HEK293T (cell line): Measurements from ENCODE around the gene SULT1C2.

ENCODE experiments used
- BHLHE40 ChIP-seq: fragments of 450-650 bp; IDR thresholded peaks from 2 replicates; pipeline ENCODE4 v1.6.1; 2016; ENCODE audit warnings: mild to moderate bottlenecking, moderate library complexity, borderline replicate concordance
- FOXA1 ChIP-seq: fragments of 450-650 bp; IDR thresholded peaks from 2 replicates; pipeline ENCODE4 v1.6.1; 2016; ENCODE audit warnings: mild to moderate bottlenecking
- FOXK2 ChIP-seq: fragments of 450-650 bp; IDR thresholded peaks from 2 replicates; pipeline ENCODE4 v1.6.1; 2016; ENCODE audit warnings: mild to moderate bottlenecking
- L3MBTL2 ChIP-seq: fragments of 450-650 bp; conservative IDR thresholded peaks from 2 replicates; pipeline ENCODE4 v1.6.1; 2016; ENCODE audit warnings: mild to moderate bottlenecking
- PKNOX1 ChIP-seq: fragments of 450-650 bp; IDR thresholded peaks from 2 replicates; pipeline ENCODE4 v1.6.1; 2016
- SP1 ChIP-seq: fragments of 450-650 bp; IDR thresholded peaks from 2 replicates; pipeline ENCODE4 v1.6.1; 2017
- SUZ12 ChIP-seq: fragments of 450-650 bp; IDR thresholded peaks from 2 replicates; pipeline ENCODE4 v1.6.1; 2016; ENCODE audit warnings: mild to moderate bottlenecking
- ZNF384 ChIP-seq: fragments of 450-650 bp; IDR thresholded peaks from 2 replicates; pipeline ENCODE4 v1.6.1; 2016

- TF ChIP-seq L3MBTL2 (no peak), SP1 (no peak), BHLHE40 (no peak), FOXK2 (no peak), ZNF384 (no peak), FOXA1 (no peak), PKNOX1 (no peak), SUZ12 (no peak)
These were observed 5.2 kb downstream of the SULT1C2 start for GRCh38 chr2:108293850-108294249.
